NOMO-1 treated with DMSO at 0.1 percent for 48 hours (cell line): ENCODE data around the gene DIS3.
"Not testable (repeated sequence)": the region's sequence is repeated elsewhere in the genome, so short reads cannot be mapped to it uniquely, and the experiment has no call there.

ENCODE experiments used
- DNase-seq: peaks from one replicate; lab custom pipeline; 2025; ENCODE audit not compliant: unreplicated experiment; lab: John Stamatoyannopoulos, UW

DIS3 gene, protein sequence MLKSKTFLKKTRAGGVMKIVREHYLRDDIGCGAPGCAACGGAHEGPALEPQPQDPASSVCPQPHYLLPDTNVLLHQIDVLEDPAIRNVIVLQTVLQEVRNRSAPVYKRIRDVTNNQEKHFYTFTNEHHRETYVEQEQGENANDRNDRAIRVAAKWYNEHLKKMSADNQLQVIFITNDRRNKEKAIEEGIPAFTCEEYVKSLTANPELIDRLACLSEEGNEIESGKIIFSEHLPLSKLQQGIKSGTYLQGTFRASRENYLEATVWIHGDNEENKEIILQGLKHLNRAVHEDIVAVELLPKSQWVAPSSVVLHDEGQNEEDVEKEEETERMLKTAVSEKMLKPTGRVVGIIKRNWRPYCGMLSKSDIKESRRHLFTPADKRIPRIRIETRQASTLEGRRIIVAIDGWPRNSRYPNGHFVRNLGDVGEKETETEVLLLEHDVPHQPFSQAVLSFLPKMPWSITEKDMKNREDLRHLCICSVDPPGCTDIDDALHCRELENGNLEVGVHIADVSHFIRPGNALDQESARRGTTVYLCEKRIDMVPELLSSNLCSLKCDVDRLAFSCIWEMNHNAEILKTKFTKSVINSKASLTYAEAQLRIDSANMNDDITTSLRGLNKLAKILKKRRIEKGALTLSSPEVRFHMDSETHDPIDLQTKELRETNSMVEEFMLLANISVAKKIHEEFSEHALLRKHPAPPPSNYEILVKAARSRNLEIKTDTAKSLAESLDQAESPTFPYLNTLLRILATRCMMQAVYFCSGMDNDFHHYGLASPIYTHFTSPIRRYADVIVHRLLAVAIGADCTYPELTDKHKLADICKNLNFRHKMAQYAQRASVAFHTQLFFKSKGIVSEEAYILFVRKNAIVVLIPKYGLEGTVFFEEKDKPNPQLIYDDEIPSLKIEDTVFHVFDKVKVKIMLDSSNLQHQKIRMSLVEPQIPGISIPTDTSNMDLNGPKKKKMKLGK

DNA sequence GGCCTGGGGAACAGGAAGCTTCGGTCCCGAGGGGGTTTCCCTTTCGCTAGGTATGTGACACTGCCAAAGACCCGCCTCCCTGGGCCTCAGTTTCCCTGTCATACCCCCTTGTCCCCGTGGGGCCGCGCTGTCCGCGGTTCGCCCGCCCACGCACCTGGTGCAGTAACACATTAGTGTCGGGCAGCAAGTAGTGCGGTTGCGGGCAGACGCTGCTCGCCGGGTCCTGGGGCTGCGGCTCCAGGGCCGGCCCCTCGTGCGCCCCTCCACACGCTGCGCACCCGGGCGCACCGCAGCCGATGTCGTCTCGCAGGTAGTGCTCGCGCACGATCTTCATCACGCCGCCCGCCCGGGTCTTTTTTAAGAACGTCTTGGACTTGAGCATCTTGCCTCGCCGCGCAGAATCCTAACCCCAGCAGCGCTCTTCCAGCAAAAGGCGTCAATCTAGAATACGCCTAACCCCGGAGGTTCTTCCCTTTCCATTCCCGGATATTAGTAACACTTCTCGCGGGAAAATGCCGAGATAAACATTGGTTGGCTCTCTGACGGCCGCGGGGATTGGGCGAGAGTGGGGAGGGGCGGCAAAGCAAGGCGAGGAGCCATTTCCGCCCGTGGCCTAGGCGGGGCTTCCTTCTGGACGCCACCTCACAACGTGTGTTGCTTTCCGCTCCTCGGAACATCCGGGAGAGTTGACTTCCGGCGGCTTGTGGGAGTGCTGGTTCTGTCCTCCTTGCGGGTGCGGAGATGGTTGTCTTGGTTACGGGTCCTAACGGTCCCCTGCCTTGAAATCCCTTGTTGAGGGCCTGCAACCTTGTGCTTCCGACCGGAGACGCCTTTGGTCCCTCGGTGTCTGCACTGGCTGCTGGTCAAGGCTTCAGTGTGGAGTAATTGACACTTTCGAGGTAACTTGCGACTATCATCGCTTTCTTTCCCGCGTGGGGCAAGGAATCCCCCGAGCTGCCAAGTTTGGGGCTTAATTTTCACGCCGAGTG, at the start of gene DIS3, which contains the start of gene PIBF1:
TSS of gene DIS3 (minus strand) at position 450 of the 989 bp plus-strand sequence. CDS start at position 382, 68 bp downstream.
TSS of gene PIBF1 (plus strand) at position 683 of the 989 bp plus-strand sequence. CDS start 1,337 bp downstream, outside the sequence.
- DNase-seq, result peak; percentile 97

DNA sequence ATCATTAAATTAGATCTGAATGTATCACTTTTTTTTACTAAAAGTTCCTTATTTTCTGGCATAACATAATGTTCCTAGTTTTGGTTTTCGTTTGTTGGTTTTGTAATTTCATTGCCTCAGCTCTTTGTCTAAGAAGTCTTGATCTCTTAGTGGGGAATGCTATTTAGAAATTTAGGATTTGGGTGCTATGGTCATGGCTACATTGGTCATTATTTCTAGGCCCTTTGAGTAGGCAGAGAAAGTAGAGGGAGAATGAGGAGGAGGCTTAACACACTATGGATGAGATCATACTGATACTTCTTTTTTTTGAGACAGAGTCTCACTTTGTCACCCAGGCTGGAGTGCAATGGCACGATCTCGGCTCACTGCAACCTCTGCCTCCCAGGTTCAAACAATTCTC, 42.0 kb upstream of the DIS3 start:
- DNase-seq, result no peak

DNA sequence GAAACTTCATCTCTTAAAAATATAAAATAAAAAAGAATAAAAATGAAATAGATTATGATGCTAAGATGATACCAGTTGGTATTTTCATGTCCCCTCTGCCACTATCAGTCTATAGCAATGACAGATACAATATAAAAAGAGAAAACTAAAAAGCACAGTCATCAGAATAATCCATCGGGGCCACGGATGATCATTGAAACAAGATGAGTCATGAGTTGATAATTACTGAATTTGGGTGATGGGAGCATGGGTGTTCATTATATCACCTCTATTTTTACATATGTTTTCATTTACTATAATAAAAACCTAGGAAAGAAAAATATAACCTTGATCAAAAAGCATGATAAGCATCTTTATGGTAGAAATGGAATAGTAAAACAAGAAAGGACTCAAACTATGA, 41.4 kb upstream of the DIS3 start:
- no peak for DNase-seq

DNA sequence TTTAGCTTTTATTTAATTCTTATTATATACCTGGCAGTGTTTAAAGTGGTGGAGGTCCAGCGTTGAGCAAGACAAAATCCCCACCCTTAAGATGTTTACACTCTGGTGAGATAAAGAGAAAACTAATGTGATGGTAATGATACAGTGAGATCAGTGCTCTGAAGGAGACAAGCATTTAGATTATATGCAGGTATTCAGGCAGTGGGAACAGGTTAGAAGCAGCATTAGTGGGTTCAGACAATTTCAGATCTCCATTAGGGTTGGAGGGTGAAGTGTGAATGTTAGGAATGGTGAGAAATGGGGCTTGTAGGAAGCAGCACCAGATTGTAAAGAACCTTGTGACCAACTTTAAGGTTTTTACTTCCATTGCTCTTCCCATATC, 39.2 kb upstream of the DIS3 start:
- DNase-seq, result no peak

DNA sequence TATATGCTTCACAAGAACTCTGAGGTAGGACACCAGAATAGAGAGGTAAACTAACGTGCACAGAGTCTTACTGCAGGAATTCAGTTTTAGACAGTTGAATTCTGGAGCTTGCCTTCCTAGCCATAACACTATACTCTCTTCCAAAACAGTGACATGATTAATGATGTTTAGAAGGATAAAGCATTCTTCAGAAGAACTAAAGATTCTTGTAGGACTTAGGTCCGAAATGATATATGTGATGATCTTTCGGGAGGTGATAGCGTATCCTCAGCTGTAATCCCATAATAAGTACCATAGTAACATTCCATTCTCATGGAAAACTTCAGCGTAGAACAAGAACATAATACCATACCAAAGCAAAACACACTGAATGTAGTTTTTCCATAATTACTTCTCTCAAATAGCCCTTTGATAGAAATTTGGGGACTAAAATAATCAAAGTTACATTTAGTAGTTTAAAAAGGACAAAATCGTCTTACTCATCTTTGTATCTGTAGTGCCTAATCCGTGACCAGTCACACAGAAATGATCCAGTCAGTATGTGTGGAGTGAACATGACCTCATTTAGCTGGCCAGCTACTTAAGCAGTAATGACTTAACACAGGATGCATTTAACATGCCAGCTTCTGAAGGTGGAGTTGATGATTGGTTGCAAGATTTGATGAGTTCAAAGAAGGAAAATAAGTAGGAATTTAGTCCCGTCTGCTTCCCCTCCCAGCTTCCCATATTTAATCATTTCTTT, 38.6 kb upstream of the DIS3 start:
- no peak for DNase-seq

DNA sequence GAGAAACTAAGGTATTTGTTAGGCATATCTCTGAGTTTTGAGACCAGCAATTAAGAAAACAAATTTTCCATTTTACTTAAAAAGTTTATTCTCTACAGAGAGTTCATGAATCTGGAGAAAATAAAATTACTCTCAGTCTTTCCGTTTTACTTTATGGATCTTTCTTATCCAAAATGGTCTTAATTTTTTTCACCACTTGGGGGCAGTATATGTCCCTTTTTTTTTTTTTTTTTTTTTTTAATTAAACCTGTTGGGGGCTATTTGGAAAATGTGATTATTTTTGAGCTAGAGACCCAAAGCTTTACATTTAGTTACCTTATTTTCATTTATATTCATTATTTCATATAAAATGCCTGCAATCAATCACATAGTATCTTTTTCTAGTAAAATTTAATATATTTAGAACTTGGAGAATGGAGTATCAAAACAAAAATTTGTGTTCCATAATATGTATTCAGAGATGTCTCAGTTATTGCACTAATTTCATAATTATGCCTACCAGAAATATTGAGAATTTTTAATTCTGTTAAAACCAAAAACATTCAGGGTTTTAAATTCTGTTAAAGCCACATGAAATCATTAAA, 27.3 kb upstream of the DIS3 start:
- no peak for DNase-seq

DNA sequence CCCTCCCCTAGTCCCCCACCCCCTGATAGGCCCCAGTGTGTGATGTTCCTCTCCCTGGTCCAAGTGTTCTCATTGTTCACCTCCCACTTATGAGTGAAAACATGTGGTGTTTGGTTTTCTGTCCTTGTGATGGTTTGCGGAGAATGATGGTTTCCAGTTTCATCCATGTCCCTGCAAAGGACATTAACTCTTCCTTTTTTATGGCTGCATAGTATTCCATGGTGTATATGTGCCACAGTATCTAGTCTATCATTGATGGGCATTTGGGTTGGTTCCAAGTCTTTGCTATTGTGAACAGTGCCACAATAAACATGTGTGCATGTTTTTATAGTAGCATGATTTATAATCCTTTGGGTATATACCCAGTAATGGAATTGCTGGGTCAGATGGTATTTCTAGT, 24.8 kb upstream of the DIS3 start:
- DNase-seq, result not testable (repeated sequence)

DNA sequence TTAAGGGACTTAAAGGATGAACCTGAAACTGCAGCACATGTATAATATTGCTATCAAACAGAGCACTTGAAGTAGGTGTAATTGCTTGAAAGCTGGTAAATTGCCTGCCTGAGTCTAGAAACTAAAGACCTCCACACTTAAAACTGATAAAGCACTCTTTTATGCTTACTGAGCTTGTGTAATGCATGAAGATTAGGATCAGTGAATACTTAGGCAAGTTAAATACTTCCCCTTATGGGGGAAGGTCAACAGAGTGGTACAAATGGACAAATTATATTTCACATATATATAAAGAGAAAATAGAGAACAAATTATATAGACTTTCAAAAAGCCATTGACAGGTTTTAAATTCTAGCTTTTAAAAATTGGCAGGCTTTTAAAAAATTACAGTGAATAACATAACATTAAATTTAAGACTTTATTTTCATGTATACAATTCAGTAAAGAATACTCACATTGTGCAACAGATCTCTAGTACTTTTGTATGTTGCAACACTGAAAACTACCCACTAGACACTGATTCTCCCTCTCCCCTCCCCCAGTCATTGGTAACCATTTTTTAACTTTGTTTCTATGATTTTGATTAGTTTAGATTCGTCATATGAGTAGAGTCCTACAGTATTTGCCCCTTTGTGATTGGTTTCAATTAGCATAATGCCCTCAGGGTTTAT, 24.1 kb upstream of the DIS3 start:
- peak; percentile 87 for DNase-seq

DNA sequence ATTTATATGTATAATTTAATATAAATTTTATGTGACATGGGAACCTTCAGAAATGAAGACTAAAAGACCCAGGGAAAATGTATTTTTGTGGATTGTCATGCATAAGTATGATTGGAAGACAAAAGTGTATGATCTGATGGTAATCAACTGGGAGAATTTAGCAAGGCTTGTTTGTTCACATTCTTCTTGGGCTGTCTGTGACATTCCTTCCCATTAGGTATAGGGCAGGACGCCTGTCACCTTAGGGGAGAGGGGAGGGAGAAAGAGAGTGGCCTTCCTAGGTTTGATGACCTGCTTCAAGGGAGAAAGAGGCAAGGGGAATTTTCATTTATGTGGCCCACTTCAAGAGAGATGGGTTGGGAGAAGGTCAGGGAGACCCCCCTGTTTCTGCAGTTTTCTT, 22.6 kb upstream of the DIS3 start:
- DNase-seq, result no peak

DNA sequence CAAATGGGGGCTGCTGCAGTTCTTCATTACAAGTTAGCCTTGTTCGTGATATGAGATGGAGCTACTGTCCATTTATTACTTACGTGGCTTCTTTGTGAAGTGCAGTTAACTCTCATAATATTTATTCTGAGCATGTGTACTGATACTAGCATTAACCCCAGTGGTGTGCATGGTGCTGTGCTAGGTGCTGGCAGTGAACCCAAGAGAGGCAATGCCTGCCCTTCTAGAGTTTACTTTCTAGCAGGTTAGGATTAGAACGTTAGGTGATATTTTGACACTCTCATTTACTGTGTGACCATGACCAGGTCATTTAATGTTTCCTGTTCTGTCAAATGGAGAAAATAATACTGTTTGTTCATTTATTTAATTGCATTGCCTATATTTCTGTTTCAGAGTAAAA, 17.1 kb upstream of the DIS3 start:
- DNase-seq, result no peak

DNA sequence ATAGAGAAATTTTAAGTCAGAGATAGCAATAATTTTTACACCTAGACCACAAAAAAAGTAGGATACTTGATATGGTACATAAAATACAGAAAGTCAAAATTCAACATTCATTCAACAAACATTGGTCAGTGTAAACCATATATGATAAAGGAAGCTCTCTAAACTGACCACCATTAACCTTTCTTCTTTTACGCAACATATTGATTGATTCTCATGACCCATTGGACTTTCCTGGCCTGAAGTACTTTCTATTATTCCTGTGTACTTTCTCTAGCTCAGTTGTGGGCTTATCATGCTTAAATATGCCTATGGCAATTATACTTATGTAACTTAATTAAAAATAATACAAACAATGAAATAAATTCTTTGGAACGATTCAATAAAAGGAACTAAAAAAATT, 10.9 kb upstream of the DIS3 start:
- no peak for DNase-seq

DNA sequence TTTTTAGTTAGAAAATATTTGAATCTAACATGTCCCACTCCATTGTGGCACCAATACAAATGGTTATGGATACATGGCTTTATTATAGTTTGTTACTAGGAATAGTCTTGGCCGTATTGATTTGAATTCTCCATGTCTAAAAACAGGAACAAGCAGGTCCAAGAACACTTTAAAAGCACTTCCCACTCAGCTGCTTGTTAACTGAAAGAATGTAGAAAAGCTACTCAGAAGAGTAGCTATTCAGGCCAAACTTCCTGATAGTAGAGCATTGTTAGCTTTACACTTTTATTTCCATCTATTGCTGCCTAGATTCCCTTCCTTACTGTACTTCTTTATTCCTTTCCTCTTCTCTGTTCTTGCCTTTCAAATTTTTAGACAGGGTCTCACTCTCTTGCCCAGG, 7.1 kb upstream of the DIS3 start:
- DNase-seq, result peak; percentile 4

DNA sequence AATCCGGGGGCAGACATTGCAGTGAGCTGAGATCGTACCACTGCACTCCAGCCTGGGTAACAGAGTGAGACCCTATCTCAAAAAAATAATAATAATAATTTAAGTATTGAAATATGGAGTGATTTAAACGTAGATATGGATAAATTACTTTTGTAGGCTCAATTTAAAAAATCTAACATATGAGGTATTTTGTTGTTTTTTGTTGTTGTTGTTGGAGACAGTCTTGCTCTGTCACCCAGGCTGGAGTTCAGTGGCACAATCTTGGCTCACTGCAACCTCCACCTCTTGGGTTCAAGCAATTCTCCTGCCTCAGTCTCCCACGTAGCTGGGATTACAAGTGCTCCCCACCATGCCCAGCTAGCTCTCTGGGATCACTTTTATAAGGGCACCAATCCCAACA, 3.0 kb upstream of the DIS3 start:
- DNase-seq, result not testable (repeated sequence)

DNA sequence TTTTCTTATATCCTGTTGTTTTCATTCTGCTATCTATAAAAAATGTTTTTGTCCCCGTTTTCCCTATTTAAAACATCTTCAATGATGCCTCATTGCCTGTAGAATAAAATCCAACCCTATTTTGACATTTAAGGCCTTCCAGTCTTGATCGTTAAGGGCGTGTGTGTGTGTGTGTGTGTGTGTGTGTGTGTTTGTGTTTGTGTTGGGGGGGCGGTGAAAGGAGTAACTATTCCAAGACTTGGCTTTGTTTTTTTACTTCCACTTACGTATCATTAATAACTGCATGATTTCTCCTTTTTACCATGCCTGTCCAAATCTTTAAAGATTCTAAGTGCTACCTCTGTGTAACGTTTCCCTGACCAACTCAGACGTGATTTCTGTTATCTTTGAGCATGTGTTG, 1.0 kb upstream of the DIS3 start:
- DNase-seq, result no peak

DNA sequence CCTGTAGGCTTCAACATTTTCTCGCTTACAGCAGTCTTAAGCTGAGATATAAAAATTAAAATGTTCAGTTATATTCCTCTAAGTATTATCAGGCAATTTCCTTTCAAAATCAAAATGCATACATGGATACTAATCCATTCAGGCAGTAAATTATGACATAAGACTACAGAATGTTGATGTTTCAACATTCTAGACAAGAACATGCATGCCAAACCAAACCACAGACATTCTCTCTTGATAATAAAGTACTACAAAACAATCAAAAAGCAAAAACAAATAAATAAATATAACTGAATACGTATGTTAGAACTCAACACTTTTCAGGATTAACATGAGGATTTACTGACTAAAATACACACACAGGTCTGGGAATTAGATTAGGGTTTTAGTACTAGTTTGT, 7.7 kb downstream of the DIS3 start:
- DNase-seq, result no peak

DNA sequence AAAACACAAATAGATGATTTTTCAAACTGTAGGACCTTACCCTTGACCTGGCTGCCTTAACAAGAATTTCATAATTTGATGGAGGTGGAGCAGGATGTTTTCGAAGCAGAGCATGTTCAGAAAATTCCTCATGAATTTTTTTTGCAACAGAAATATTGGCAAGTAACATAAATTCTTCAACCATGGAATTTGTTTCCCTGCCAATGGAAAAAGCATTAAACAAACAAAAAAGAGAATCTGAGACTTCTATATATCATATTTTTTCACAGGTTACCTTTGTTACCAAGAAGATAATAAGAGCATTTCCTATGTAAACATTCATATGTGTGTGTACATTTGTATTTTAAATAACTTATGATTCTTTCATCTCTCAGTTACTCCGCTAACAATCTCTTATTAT, 18.3 kb downstream of the DIS3 start:
- no peak for DNase-seq

DNA sequence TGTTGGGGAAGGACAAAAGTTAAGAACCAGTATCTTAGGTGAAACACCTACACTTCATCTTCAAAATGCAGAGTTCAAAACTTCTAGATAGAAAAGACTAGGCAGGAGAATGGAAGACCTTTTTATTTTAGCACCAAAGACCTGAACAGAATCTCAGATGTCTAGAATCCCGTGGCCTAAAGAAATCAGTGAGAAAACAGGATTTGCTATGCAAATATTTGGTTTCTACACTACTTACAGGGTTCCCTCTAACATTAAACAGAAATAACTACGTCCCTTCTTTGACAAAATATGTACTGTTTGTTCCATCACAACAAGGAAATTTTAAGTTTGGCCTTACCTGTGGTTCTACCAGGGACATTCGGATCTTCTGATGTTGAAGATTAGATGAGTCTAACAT, 21.5 kb downstream of the DIS3 start:
- DNase-seq, result no peak

DNA sequence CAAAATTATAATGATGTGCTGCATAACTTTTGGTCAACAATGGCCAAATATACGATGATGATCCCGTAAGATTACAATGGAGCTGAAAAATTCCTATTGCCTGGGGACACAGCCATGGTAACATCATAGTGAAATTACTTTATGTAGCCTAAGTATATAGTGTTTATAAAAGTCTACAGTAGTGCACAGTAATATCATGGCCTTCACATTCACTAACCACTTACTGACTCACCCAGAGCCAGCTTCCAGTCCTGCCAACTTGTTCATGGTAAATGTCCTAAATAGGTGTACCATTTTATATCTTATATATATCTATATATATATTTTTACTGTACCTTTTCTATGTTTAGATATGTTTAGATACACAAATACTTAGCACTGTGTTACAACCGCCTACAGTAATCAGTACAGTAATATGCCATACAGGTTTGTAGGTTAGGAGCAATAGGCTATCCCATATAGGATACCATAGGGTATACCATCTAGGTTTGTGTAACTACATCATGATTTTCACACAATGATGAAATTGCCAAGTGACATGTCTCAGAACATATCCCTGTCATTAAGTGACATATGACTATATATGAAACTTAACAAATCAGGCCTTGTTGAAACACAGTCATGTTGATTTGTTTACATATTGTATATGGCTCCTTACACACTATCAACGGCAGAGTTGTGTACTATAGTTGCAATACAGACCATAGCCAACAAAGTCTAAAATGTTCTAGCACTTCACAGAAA, 23.7 kb downstream of the DIS3 start:
- DNase-seq, result no peak
